ENCODE data around the gene CITED2. TPM values are rescaled to one million over a fixed set of nuclear protein-coding genes. Genes with fewer than 3 reads are reported as not detected.

Gene CITED2
- total and polyA plus RNA-seq, 2 of the 8 experiments (the other 6 are each of a cell fraction or from before 2014, with no cell fraction given): 89.1 to 115 TPM

DNA sequence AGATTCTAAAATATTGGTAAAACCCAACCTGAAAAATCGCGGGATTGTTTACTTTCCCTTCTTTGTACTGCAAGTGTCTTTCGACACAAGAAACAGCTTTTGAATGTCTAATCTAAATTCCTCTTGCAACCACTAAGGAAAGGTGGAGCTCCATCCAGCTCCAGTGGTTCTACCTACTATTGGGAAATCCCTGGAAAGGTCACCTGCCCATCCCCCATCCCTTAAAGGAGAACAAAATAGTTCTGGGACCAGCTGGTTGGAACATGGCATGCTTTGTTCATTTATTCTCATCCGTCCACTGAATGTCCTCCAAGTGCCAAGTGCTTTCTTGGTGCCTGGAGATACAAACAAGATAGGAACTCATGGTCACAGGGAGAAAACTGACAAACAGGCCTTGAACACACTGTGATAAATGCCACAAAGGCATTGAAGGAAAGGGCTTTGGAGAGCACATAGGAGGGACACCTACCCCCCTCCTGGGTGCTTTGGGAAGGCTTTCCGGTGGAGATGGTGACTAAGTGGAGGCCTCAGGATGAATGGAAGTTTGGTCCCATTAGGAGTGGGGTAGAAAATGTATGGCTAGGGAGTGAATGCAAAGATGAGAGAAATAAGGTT lies 2.3 kb upstream of the CITED2 start:
- CTCF ChIA-PET (ENCODE audit: partially characterized antibody): interaction anchor here (0.7 kb wide), 1 partner anchor 11 kb away, joined by 5 read pairs; no protein-coding TSS in a partner anchor
- H3K9ac ChIP-seq (replicated peaks in 1 of 4; ENCODE audit: extremely low read depth in 1 of 4, low read depth in 3 of 4, low read length in 3 of 4): no peak overlapping the region

More for the DNA sequence above, 2.3 kb upstream of the CITED2 start:
- peaks cover 7 to 10% (median 8%) of the 10 kb centered on the region in 4 experiments; a peak in 6 of 7 replicates for H3K4me1 ChIP-seq (replicated peaks in 1 of 4; ENCODE audit: control insufficient read depth in 3 of 4, insufficient read depth in 4 of 4, low read length in 3 of 4)
- H2BK15ac ChIP-seq (ENCODE audit: low read length): no peak overlapping the region
- H3K79me2 ChIP-seq (ENCODE audit: control insufficient read depth in 1 of 2, insufficient read depth in 2 of 2, low read length in 2 of 2): peaks cover 8 to 27% of the 10 kb centered on the region in 2 experiments; a peak in 3 of 4 replicates
- H3K14ac ChIP-seq (ENCODE audit: insufficient read length): no peak overlapping the region
- TF ChIP-seq CEBPB (IDR thresholded peaks at IDR 0.05; ENCODE audit: low read depth, low read length) (peak; percentile 93), RAD21 (IDR thresholded peaks at IDR 0.05 in 1 of 2, conservative IDR thresholded peaks at IDR 0.05 in 1 of 2; ENCODE audit: low read depth in 2 of 2, low read length in 2 of 2) (peak; percentile 27 to 32; a peak in 3 of 4 replicates), MAFK (IDR thresholded peaks at IDR 0.05; ENCODE audit: low read depth, low read length) (no peak), EGR1 (IDR thresholded peaks at IDR 0.05; ENCODE audit: borderline replicate concordance, low read depth, low read length) (no peak), CBX5 (IDR thresholded peaks at IDR 0.05; ENCODE audit: low read depth, low read length) (no peak), BCL11A (IDR thresholded peaks at IDR 0.05; ENCODE audit: low read depth in 2 of 2, low read length in 2 of 2) (no peak)
- FAIRE-seq: no peak
- H2BK20ac ChIP-seq (ENCODE audit: low read length): 0 out of 2 replicates have a peak overlapping the region, but pooled peaks have one; percentile 34
- H3K4me2 ChIP-seq (ENCODE audit: insufficient read depth in 1 of 2, low read depth in 2 of 2, low read length in 2 of 2): peak overlapping the region; percentile 92 to 97; a peak in 3 of 4 replicates
- peaks cover 16% of the 10 kb centered on the region for H3K23me2 ChIP-seq (ENCODE audit: low read depth, low read length)
- no peak overlapping the region for H2BK5ac ChIP-seq (ENCODE audit: low read depth, low read length)
- 55% methylated on average over 5 of the region's 5 CpGs; no CpG with 5 or more reads in 1 of the 2 experiments for WGBS, 2 experiments (ENCODE audit: extremely low coverage in 1 of 2, insufficient coverage in 1 of 2, insufficient read length in 1 of 2, insufficient replicate concordance in 2 of 2, low coverage in 1 of 2, low lambda C conversion rate in 2 of 2, missing lambda C conversion rate in 1 of 2)
- H3K36me3 ChIP-seq (ENCODE audit: control insufficient read depth in 2 of 4, insufficient read depth in 4 of 4, low read length in 3 of 4): peaks cover 3 to 23% (median 10%) of the 10 kb centered on the region in 4 experiments; a peak in 5 of 8 replicates
- 0 out of 2 replicates have a peak overlapping the region, but pooled peaks have one; percentile 58 for H2AK5ac ChIP-seq (ENCODE audit: low read depth, low read length)
- H3K27ac ChIP-seq (ENCODE audit: low read depth, low read length): no peak overlapping the region
- no peak overlapping the region for H4K5ac ChIP-seq (ENCODE audit: insufficient read length, low read depth, low read length)
- H2BK12ac ChIP-seq (ENCODE audit: low read depth, low read length): peak overlapping the region; percentile 62
- POLR2A ChIA-PET (ENCODE audit: partially characterized antibody): interaction anchor here (0.8 to 3.1 kb wide), 3 partner anchors 64 to 222 kb away, joined by 3 to 33 read pairs (median 3); no protein-coding TSS in a partner anchor
- H4K20me1 ChIP-seq (replicated peaks in 1 of 2; ENCODE audit: control insufficient read depth in 1 of 2, insufficient read depth in 2 of 2, low read length in 2 of 2): peaks cover 7% of the 10 kb centered on the region in 2 experiments
- peak overlapping the region; percentile 4 for H3K4ac ChIP-seq (replicated peaks; ENCODE audit: insufficient read length, low read depth, low read length)
- DNase-seq (ENCODE audit: low read depth in 1 of 2, low spot score in 2 of 2): no peak
- H4K91ac ChIP-seq (replicated peaks; ENCODE audit: insufficient read length, low read length): peak overlapping the region; percentile 2
- H3K18ac ChIP-seq (ENCODE audit: extremely low read depth, low read length): peak overlapping the region; percentile 78
- H3K4me3 ChIP-seq (ENCODE audit: extremely low read depth in 1 of 4, insufficient read depth in 2 of 4, low read depth in 3 of 4, low read length in 4 of 4): peak overlapping the region in 3 of 4 experiments; percentile 79 to 96 (median 94); a peak in 3 of 8 replicates
- no peak overlapping the region for H2AFZ ChIP-seq (ENCODE audit: low read length)
- H3K27me3 ChIP-seq (replicated peaks in 1 of 4; ENCODE audit: control insufficient read depth in 3 of 4, extremely low read depth in 1 of 4, insufficient read depth in 3 of 4, low read length in 3 of 4): 0 out of 7 replicates have a peak, but pooled peaks cover 0 to 3% (median 0%) of the 10 kb centered on the region in 4 experiments
- H2BK120ac ChIP-seq (replicated peaks; ENCODE audit: low read depth, low read length): peak overlapping the region; percentile 59
- no peak overlapping the region for H4K8ac ChIP-seq (ENCODE audit: extremely low read depth, insufficient read depth, low read length)
- no peaks in the 10 kb centered on the region; the same call in 1 of the 2 replicates for H3K79me1 ChIP-seq (ENCODE audit: low read depth, low read length)
- H3K23ac ChIP-seq (ENCODE audit: insufficient read length): no peak overlapping the region
- H3K56ac ChIP-seq (replicated peaks; ENCODE audit: insufficient read length, low read depth, low read length): no peak overlapping the region
- H3K9me3 ChIP-seq (ENCODE audit: insufficient read depth in 2 of 2, low read depth in 1 of 2, low read length in 1 of 2): no peaks in the 10 kb centered on the region
